Activated gamma-delta T cell treated with Interleukin-2 at 50 U/mL for 16 hours (primary cell): ENCODE measurements around the gene COL9A3.

ENCODE experiments used
- DNase-seq: peaks from one replicate; pipeline ENCODE4 v3.0.0-alpha.2; 2020

COL9A3 gene

GRCh38 chr20:62816884-62817873 lies at the start of gene COL9A3:
COL9A3 (plus strand) TSS chr20:62817050; CDS start chr20:62817065, 15 bp downstream.
- no peak for DNase-seq

GRCh38 chr20:62768234-62768546 lies 48.7 kb upstream of the COL9A3 start:
- DNase-seq: no peak

- no peak for DNase-seq
These were observed 48.1 kb upstream of the COL9A3 start for GRCh38 chr20:62768551-62769287.

GRCh38 chr20:62769346-62770071 lies 47.3 kb upstream of the COL9A3 start:
- DNase-seq: no peak

GRCh38 chr20:62770111-62770910 lies 46.5 kb upstream of the COL9A3 start:
- DNase-seq: no peak

GRCh38 chr20:62770916-62771315 lies 45.9 kb upstream of the COL9A3 start:
- DNase-seq: no peak

GRCh38 chr20:62771396-62772102 lies 45.3 kb upstream of the COL9A3 start:
- DNase-seq: no peak

GRCh38 chr20:62772103-62772611 lies 44.7 kb upstream of the COL9A3 start:
- no peak for DNase-seq

- no peak for DNase-seq
These were observed 44.2 kb upstream of the COL9A3 start for GRCh38 chr20:62772619-62772989.

- DNase-seq: no peak
These were observed 43.6 kb upstream of the COL9A3 start for GRCh38 chr20:62772990-62773844.

- DNase-seq: no peak
These were observed 42.8 kb upstream of the COL9A3 start for GRCh38 chr20:62773845-62774714.

GRCh38 chr20:62774762-62775161 lies 42.1 kb upstream of the COL9A3 start:
- DNase-seq: no peak

GRCh38 chr20:62775206-62775605 lies 41.6 kb upstream of the COL9A3 start:
- no peak for DNase-seq

- no peak for DNase-seq
These were observed 40.7 kb upstream of the COL9A3 start for GRCh38 chr20:62776035-62776691.

GRCh38 chr20:62776692-62777527 lies 39.9 kb upstream of the COL9A3 start:
- peak; percentile 66 for DNase-seq

GRCh38 chr20:62777528-62777830 lies 39.4 kb upstream of the COL9A3 start:
- no peak for DNase-seq

- DNase-seq: no peak
These were observed 38.8 kb upstream of the COL9A3 start for GRCh38 chr20:62778058-62778457.
